HepG2 (cell line): ENCODE data around the gene MGLL. TPM values are rescaled to one million over a fixed set of nuclear protein-coding genes. Genes with fewer than 3 reads are reported as not detected.

ENCODE experiments used
- ATAC-seq: fragments of 200-7000 bp; cut with Tn5 transposase; 3 replicates; pipeline ENCODE4 v1.9.1; 2020; ENCODE audit warnings: mild to moderate bottlenecking, moderate library complexity
- BruUV-seq: library from RNA; stranded (reverse); fragments of 400-500 nt; replicated peaks from 2 replicates; lab custom pipeline; 2021; lab: Mats Ljungman, UMichigan
- CTCF ChIA-PET: fragments of 300-600 bp; formaldehyde crosslinking; extraction: SDS; loops from one replicate; lab custom pipeline; 2021; ENCODE audit warnings: low total read pairs, inconsistent platforms, low intra/inter-chr PET ratio; lab: Yijun Ruan, JAX
- POLR2A ChIA-PET: fragments of 350-600 bp; sonication (Branson Sonifier 250); formaldehyde crosslinking; loops from one replicate; lab custom pipeline; 2020; ENCODE audit warnings: antibody characterized with exemption, inconsistent platforms; lab: Yijun Ruan, JAX
- DNase-seq: peaks from one replicate; pipeline ENCODE4 v3.0.0-alpha.2; 2015; ENCODE audit warnings: low spot score
- FAIRE-seq: peaks from 3 replicates; lab custom pipeline; 2011; peaks lifted over from hg19 to GRCh38; lab: Jason Lieb, UNC
- H2AFZ ChIP-seq: one replicate; pipeline ENCODE4 v1.6.1; 2011; ENCODE audit warnings: low read length, inconsistent platforms
- H3K27ac ChIP-seq: fragments of 300-600 bp; 3 replicates; pipeline ENCODE4 v1.8.0; 2011; ENCODE audit warnings: mixed run types, mild to moderate bottlenecking, mixed read lengths, low read length, inconsistent platforms; ENCODE audit not compliant: insufficient read depth; ENCODE audit errors: extremely low read length
- H3K27me3 ChIP-seq, 2 experiments: fragments of 200-600 bp in 1 of 2; 2 replicates in 1 of 2; 3 replicates in 1 of 2; pipeline versions ENCODE4 v1.6.0 to v1.8.0; 2011; ENCODE audit warnings: low read length in 2 of 2, mild to moderate bottlenecking in 2 of 2, moderate library complexity in 2 of 2, inconsistent platforms in 1 of 2; ENCODE audit not compliant: insufficient read depth in 2 of 2, control insufficient read depth in 1 of 2
- H3K36me3 ChIP-seq, 2 experiments: fragments of 200-600 bp in 1 of 2; replicated peaks in 1 of 2; 2 replicates in 1 of 2; 3 replicates in 1 of 2; pipeline versions ENCODE4 v1.5.1 to v1.8.0; 2011; ENCODE audit warnings: low read length in 2 of 2, inconsistent platforms in 1 of 2; ENCODE audit not compliant: insufficient read depth in 2 of 2, control insufficient read depth in 1 of 2
- H3K4me1 ChIP-seq: 2 replicates; pipeline ENCODE4 v1.5.1; 2012; ENCODE audit warnings: low read length, inconsistent platforms; ENCODE audit not compliant: insufficient read depth
- H3K4me2 ChIP-seq: 2 replicates; pipeline ENCODE4 v1.6.0; 2011; ENCODE audit warnings: low read depth, low read length, inconsistent platforms
- H3K4me3 ChIP-seq, 3 experiments: fragments of 200-600 bp in 1 of 3; sonication (generic), shearing (Covaris generic) in 1 of 3; replicated peaks in 1 of 3; 2 replicates each; pipeline ENCODE4 v1.5.1; 2011 to 2016; ENCODE audit warnings: low read length in 3 of 3, inconsistent platforms in 2 of 3, low read depth in 2 of 3, mild to moderate bottlenecking in 2 of 3, control low read depth in 1 of 3, mixed read lengths in 1 of 3; ENCODE audit not compliant: insufficient read depth in 1 of 3
- H3K79me2 ChIP-seq: one replicate; pipeline ENCODE4 v1.6.1; 2011; ENCODE audit warnings: low read length, inconsistent platforms; ENCODE audit not compliant: insufficient read depth
- H3K9ac ChIP-seq: 2 replicates; pipeline ENCODE4 v1.6.0; 2011; ENCODE audit warnings: mild to moderate bottlenecking, low read depth, low read length, inconsistent platforms; ENCODE audit not compliant: insufficient read depth
- H3K9me3 ChIP-seq: 2 replicates; pipeline ENCODE4 v1.5.1; 2012; ENCODE audit warnings: mild to moderate bottlenecking, low read length
- H4K20me1 ChIP-seq: 2 replicates; pipeline ENCODE4 v1.6.0; 2011; ENCODE audit warnings: inconsistent platforms, mild to moderate bottlenecking, low read length, moderate library complexity; ENCODE audit not compliant: insufficient read depth
- ARID4A ChIP-seq: sonication (generic); formaldehyde crosslinking; IDR thresholded peaks from 2 replicates; pipeline ENCODE4 v1.5.0; 2020; ENCODE audit warnings: mild to moderate bottlenecking, missing genetic modification reagents, borderline replicate concordance
- ATM ChIP-seq: fragments of 450-650 bp; IDR thresholded peaks from 2 replicates; pipeline ENCODE4 v1.7.1; 2017; ENCODE audit warnings: mild to moderate bottlenecking, borderline replicate concordance
- FOSL2 ChIP-seq: sonication (generic); formaldehyde crosslinking; IDR thresholded peaks from 2 replicates; pipeline ENCODE4 v1.4.0; 2020; ENCODE audit warnings: missing genetic modification reagents
- GATA4 ChIP-seq: sonication (generic); IDR thresholded peaks from 2 replicates; pipeline ENCODE4 v1.6.1; 2016; ENCODE audit warnings: antibody characterized with exemption, low read depth, borderline replicate concordance
- MBNL3 ChIP-seq: fragments of 250-450 bp; sonication (Bioruptor Pico); conservative IDR thresholded peaks from 2 replicates; pipeline ENCODE4 v1.8.0; 2022; ENCODE audit warnings: mild to moderate bottlenecking, inconsistent platforms
- PHF21A ChIP-seq: sonication (generic); formaldehyde crosslinking; IDR thresholded peaks from 2 replicates; pipeline ENCODE4 v1.5.0; 2020; ENCODE audit warnings: mild to moderate bottlenecking, missing genetic modification reagents
- RFXANK ChIP-seq: IDR thresholded peaks from 2 replicates; pipeline ENCODE4 v1.6.1; 2016
- SMARCE1 ChIP-seq: fragments of 450-650 bp; IDR thresholded peaks from 2 replicates; pipeline ENCODE4 v1.6.1; 2017; ENCODE audit warnings: borderline replicate concordance
- TCF7 ChIP-seq: sonication (generic); IDR thresholded peaks from 2 replicates; pipeline ENCODE4 v1.6.1; 2016; ENCODE audit warnings: antibody characterized with exemption, low read depth
- ZBTB7A ChIP-seq: sonication (generic); formaldehyde crosslinking; IDR thresholded peaks from 2 replicates; pipeline ENCODE4 v1.8.0; 2022; ENCODE audit warnings: mild to moderate bottlenecking, missing genetic modification reagents
- ZC3H4 ChIP-seq: sonication (generic); formaldehyde crosslinking; IDR thresholded peaks from 2 replicates; pipeline ENCODE4 v1.4.0; 2020; ENCODE audit warnings: missing genetic modification reagents, borderline replicate concordance
- ZFAT ChIP-seq: sonication (generic); formaldehyde crosslinking; conservative IDR thresholded peaks from 2 replicates; pipeline ENCODE4 v1.8.1; 2023; ENCODE audit warnings: missing genetic modification reagents, inconsistent platforms
- ZNF292 ChIP-seq: sonication (generic); formaldehyde crosslinking; IDR thresholded peaks from 2 replicates; pipeline ENCODE4 v1.8.1; 2022; ENCODE audit warnings: mild to moderate bottlenecking, low read depth, missing genetic modification reagents, borderline replicate concordance
- ZNF33B ChIP-seq: sonication (generic); formaldehyde crosslinking; IDR thresholded peaks from 2 replicates; pipeline ENCODE4 v1.5.1; 2020; ENCODE audit warnings: mild to moderate bottlenecking, missing genetic modification reagents
- ZNF572 ChIP-seq: sonication (generic); formaldehyde crosslinking; IDR thresholded peaks from 2 replicates; pipeline ENCODE4 v1.5.1; 2020; ENCODE audit warnings: mild to moderate bottlenecking, missing genetic modification reagents
- ZNF784 ChIP-seq: sonication (generic); formaldehyde crosslinking; IDR thresholded peaks from 2 replicates; pipeline ENCODE4 v1.5.1; 2020; ENCODE audit warnings: missing genetic modification reagents, mild to moderate bottlenecking, borderline replicate concordance
- ZSCAN22 ChIP-seq: sonication (generic); formaldehyde crosslinking; IDR thresholded peaks from 2 replicates; pipeline ENCODE4 v1.4.0; 2020; ENCODE audit warnings: mild to moderate bottlenecking, missing genetic modification reagents
- WGBS: methylation state at CpG from one replicate; pipeline ENCODE4 v1.1.6; 2017; ENCODE audit warnings: low lambda C conversion rate; 5-methylcytosine and 5-hydroxymethylcytosine counted together
- in situ Hi-C: cut with HindIII; loops from 2 replicates; pipeline ENCODE4 v1.10.0; 2017; ENCODE audit warnings: low pct_unique_long_range_greater_than_20kb; ENCODE audit not compliant: extremely low pct_ligation_motif_present
- intact Hi-C: fragments of 100-400 bp; cut with micrococcal nuclease; formaldehyde crosslinking; loops from one replicate; pipeline ENCODE4 v1.10.0; 2022; ENCODE audit not compliant: unreplicated experiment
- polyA plus RNA-seq, 8 experiments: library from polyadenylated mRNA; depleted of rRNA in 3 of 8; stranded (reverse) in 7 of 8; unstranded in 1 of 8; fragments of >200 nt; fragmentation: Illumina TruSeq in 4 of 8; extraction: Trizol in 4 of 8; gene quantifications; 2 replicates each; pipeline versions ENCODE4 v1.2.1 to v1.2.3, GENCODE V29; 2011 to 2016; ENCODE audit warnings: low read depth in 4 of 8, missing spikeins in 1 of 8, mixed read lengths in 1 of 8; ENCODE audit not compliant: insufficient read depth in 1 of 8
- total RNA-seq, 5 experiments: library from RNA; depleted of rRNA; stranded (reverse); fragments of >200 nt; fragmentation: Illumina TruSeq; extraction: Trizol; gene quantifications; 2 replicates each; pipeline ENCODE4 v1.2.3, GENCODE V29; 2016; ENCODE audit warnings: low read depth in 1 of 5

MGLL gene
- total and polyA plus RNA-seq, 2 of the 13 experiments (the other 11 are each of a cell fraction or from before 2014, with no cell fraction given) = not detected

GRCh38 chr3:127690106-127690505 lies 132.2 kb downstream of the MGLL start:
- CTCF ChIA-PET = interaction anchor here (1.3 to 1.8 kb wide), 3 partner anchors 142 to 281 kb away, joined by 3 to 6 read pairs (median 4); no protein-coding TSS in a partner anchor
- no TSS peak for BruUV-seq
- no peak for FAIRE-seq
- Histone ChIP-seq H4K20me1 (no peaks in the 10 kb centered on the region), H3K27ac (no peak overlapping the region), H3K4me3 (peak overlapping the region in 1 of 3 experiments; percentile 13; a peak in 1 of 6 replicates), H3K4me1 (peaks cover 7% of the 10 kb centered on the region), H2AFZ (no peak overlapping the region), H3K79me2 (no peaks in the 10 kb centered on the region), H3K27me3 (peaks cover 0 to 6% of the 10 kb centered on the region in 2 experiments; a peak in 2 of 5 replicates), H3K36me3 (no peaks in the 10 kb centered on the region), H3K9ac (peak overlapping the region; percentile 38; the same call in 1 of the 2 replicates), H3K4me2 (peak overlapping the region; percentile 36; the same call in 1 of the 2 replicates), H3K9me3 (no peaks in the 10 kb centered on the region)
- peak; percentile 20 for DNase-seq
- 0% methylated on average over 4 of the region's 4 CpGs for WGBS
- peak; percentile 11 for ATAC-seq
- intact Hi-C loops (loop anchor here (10.0 kb wide), 2 partner anchors 95 to 145 kb away; partner anchors contain the start of genes MCM2 and TPRA1), in situ Hi-C loops (loop anchor here (5.0 kb wide), 1 partner anchor 142 kb away; no protein-coding TSS in a partner anchor)
- TF ChIP-seq ZNF292 (CRISPR knock-in tag) (no peak), ZFAT (CRISPR knock-in tag) (no peak), ARID4A (no peak), FOSL2 (CRISPR knock-in tag) (no peak), ZNF784 (CRISPR knock-in tag) (no peak), ZSCAN22 (CRISPR knock-in tag) (no peak), ZNF33B (CRISPR knock-in tag) (no peak), PHF21A (CRISPR knock-in tag) (no peak), GATA4 (no peak), ZNF572 (CRISPR knock-in tag) (no peak), MBNL3 (CRISPR knock-in tag) (no peak), RFXANK (CRISPR knock-in tag) (no peak), ZBTB7A (CRISPR knock-in tag) (no peak), ATM (no peak), ZC3H4 (CRISPR knock-in tag) (no peak), TCF7 (no peak), SMARCE1 (no peak)
- POLR2A ChIA-PET = no interaction called here
